GM19240 (cell line): ENCODE results near the gene ELOF1.

Source experiments
- DNase-seq: peaks from one replicate; pipeline ENCODE4 v3.0.0; 2011; ENCODE audit warnings: low spot score; ENCODE audit not compliant: insufficient read length

ELOF1 gene

DNA sequence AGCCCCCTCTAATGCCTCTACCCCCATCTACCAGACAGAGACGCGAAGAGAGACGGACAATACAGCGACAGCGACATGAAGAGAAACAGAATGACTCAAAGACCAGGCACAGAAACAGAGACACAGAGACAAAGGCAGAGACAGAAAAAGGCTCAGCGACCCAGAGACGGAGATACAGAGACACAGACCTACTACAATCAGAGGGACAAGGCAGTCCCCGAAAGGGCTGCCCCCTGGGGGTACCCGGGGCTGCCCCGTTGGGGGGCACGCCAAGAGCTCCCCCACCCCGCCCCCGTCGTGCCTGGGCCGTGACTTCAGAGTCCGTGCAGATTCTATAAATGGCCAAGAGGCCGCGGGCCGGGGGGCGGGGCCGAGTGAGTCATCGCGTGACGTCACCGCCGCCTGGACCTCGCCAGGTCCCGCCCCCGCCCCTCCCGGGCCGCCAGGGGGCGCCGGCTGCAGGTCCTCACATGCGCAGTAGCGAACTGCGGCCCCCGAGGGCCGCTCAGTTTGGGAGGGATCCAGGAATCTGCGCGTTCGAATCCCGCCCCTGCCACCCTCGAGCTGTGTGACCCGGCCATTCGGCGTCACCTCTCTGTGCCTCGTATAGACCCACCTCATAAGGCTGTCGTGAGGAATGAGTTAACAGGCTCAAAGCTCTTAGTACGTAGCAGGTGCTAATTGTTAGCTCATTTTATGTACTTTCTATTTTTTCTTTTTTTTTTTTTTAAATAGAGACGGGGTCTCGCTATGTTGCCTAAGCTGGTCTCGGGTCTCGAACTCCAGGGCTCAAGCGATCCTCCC, 23.0 kb downstream of the ELOF1 start:
- DNase-seq, result peak; percentile 94

DNA sequence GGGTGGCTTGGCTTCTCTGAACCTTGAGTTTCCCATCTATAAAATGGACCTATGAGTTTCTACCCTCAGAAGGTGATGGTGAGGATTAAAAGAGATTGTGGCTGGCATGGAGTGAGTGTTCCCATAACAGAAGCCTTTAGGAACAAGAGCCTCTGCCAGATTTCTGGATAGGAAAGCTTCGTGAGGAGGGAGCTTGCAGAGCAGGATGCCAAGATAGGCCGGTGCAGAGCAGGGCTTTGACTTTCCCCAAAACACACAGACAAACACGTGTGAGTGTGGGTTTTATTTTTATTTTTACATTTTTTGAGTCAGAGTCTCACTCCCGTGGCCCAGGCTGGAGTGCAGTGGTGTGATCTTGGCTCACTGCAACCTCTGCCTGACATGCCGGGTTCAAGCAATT, 24.1 kb downstream of the ELOF1 start:
- DNase-seq, result no peak

DNA sequence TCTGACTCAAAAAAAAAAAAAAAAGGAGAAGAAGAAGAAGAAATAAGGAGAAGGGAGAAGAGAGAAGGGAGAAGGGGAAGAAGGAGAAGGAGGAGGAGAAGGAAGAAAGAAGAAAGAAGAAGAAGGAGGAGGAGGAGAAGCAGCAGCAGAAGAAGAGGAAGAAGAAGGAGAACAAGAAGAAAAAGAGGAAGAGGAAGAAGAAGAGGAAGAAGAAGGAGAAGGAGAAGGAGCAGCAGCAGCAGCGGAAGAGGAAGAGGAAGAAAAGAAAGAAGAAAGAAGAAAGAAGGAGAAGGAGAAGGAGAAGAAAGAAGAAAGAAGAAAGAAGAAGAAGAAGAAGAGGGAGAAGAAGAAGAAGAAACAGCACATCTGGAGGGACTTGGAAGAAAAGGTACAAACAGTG, 24.5 kb downstream of the ELOF1 start:
- DNase-seq, result no peak

GRCh38 chr19:11530432-11530831, 28.6 kb downstream of the ELOF1 start:
- no peak for DNase-seq

DNA sequence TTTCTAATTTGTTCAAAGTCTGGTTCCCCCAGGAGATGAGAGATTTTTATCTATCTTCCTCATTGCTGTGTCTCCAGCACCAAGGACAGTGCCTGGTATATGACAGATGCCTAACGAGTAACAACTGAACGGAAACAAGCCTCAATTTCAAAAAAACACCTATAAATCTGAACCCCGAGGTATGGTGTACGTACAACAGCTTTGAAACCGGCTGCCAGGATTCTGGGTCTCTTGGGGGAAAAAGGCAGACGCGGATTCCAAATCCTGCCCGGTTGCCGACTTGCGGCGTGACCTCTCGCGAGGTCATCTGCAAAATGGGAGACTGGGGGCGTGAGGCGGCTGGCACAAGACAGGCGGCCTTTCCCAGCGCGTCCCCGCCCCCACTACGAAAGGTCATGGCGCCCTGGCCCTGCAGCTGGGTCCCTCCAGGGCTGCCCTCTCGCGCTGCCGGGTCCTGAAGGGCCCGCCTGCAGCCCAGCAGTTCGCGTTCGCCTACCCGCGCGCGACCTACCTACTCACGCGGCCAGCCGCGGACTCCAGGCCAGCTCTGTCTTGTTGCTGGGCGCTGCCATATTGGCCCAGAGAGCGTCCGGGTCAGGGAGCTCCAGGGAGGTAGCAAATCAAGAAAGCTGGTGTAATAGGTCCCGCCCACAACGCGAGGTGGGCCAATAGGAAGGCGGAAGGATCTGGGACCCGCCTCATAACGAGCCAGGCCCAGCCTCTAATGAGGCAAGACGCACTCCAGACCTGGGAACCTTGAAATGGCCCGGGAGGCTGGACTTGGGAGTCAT, 30.3 kb downstream of the ELOF1 start, which contains the start of gene ECSIT:
Gene ECSIT, minus strand, starts transcription at position 584 of the 791 bp plus-strand sequence. CDS start 9,964 bp downstream, outside the sequence.
- peak; percentile 99 for DNase-seq

DNA sequence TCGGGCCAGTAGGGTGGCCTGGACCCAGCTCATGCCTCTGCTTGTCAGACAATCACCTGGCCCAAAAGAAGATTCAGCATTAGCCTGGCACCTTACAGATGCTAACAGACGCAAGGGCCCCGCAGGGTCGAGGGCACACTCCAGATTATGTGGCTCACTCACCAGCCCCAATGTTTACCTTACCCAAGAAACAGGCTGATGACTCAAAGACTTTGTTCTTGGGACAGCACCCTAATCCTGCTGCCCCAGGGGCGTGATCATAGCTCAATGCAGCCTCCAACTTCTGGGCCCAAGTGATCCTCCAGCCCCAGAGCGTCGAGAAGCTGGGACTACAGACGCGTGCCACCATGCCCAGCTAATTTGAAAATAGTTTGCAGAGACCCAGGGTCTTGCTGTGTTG, 39.9 kb downstream of the ELOF1 start:
- no peak for DNase-seq

DNA sequence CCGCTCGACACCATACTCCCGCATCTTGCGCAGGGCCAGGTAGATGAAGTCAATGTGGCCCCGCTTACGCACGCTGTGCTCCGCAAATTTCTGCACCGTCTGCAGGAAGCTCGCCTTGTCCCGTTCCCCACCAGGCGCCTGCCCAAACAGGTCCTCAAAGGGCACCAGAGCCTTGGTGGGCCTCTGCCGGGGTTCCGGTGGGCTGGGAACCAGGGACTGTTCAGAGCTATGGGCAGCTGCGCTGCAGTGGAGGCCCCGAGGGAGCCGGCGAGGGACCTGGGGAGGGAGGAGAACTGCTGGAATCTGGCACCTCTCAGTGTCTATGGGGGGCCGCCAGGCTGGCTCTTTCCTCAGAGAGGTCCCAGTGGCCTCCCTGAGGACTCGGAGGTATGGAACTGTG, 45.1 kb downstream of the ELOF1 start:
- no peak for DNase-seq

DNA sequence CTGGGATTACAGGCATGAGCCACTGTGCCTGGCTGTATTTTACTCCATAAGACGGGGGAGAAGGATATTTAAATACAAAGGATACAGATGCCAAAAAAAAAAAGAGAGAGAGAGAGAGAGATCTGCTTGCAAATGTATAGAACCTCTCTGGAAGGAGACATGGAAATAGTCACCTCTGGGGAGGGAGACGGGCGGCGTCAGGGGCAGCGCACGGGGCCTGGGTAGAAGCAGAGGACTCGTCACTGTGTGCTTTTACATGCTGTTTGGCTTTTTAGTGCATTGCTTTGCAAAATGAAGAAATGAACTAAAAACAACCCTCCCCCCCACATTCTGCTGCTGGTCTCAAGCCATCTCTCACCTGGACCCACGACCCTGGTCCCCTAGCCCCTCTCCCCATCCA, 48.6 kb downstream of the ELOF1 start:
- no peak for DNase-seq

DNA sequence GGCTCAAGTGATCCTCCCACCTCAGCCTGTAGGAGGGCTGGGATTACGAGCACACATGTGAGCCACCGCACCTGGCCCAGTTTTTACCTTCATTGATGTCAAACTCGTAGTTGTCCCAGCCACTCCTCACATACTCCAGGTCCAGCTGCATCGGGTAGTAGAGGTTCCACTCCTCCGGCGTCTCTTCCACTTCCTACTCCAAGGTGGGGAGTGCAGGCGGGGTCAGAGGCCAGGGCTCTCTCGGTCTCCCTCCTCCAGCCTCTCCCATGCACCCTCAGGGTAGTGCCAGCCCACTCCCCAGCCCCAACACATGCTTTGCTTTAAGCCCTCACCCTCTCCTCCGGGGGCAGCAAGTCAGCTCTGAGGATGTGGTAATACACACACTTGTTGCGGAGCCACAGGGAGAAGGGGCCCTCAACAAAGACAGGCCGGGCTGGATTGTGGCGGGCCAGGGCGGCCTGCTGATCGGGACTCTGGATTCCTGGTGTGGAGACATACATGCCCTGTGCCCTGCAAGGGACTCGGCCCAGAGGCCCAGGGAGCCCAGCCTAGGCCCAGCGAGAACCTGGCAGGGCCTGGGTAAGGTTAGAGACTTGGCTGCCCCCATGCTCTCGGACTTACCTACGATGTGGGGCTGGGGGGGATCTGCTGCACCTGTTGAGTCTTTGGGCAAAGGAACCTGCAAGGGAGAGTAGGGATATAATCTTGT, 51.5 kb downstream of the ELOF1 start:
- DNase-seq, result no peak

DNA sequence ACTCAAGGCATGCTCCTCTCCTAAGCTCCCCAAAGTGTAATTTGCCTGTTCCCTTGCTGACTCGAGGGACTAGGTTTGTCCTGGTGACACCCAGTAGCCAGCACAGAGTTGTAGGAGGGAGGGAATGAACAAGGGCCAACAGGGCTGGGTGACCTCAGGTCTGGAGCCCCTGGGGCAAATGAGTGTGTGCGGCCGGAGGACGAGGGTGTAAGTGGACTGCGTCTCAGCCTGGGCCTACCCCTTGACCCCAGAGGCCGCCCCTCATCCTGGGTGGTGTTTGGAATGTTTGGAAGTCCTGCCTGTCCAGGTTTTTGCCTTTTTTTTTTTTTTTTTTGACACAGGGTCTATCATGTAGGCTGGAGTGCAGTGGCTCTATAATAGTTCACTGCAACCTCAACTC, 52.1 kb downstream of the ELOF1 start:
- no peak for DNase-seq

DNA sequence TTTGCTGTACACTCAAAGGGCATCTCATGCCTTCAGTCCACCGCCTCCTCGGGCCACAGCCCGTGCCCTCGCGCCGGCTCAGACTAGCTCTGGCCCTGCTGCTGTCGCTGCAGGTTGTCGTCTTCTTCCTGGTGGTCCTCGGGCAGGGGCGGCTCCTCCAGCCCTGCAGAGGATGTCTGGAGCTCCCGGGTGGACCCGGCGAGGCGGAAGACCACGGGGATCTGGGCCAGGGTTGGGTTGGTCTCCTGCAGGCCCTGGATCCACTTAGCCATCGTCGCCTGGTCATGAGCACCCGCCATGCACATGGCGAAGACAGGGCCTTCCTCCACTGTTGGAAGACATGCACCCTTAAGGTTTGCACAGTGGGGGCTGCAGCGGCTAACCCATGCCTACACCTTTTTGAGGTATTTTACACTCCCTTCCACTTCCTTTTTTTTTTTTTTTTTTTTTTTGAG, 52.9 kb downstream of the ELOF1 start:
- no peak for DNase-seq

DNA sequence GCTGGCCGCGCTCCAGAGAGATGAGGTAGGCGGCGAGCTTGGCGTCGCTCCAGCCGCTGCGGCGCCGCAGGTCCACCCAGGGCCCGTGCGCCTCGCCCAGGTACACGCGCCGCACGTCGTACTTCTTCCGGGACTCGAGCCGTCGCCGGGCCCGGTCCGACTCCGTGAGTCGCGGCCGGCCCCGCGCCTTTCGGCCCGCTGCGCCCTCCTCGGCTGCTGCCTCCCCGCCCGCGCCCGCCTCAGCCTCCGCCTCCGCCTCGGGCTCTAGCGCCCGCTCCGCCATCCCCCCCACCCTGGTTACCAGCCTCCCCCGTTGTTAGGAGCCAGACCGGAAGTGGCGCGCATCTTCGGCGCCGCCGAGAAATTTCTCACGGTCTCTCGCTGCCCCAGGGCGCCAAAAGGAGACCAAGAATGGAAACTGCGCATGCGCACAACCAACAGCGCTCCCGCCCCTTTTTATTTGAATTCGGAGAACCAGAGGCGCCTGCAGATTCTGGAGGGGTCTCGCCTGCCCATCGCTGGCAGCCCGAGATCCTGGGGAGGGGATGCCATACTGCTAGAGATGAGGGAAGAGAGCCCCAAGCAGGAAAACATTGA, 53.4 kb downstream of the ELOF1 start, which contains the start of gene ZNF653:
Gene ZNF653, minus strand, starts transcription at position 336 of the 597 bp plus-strand sequence. Its CDS starts 53 bp downstream, at position 283.
- DNase-seq, result peak; percentile 94

DNA sequence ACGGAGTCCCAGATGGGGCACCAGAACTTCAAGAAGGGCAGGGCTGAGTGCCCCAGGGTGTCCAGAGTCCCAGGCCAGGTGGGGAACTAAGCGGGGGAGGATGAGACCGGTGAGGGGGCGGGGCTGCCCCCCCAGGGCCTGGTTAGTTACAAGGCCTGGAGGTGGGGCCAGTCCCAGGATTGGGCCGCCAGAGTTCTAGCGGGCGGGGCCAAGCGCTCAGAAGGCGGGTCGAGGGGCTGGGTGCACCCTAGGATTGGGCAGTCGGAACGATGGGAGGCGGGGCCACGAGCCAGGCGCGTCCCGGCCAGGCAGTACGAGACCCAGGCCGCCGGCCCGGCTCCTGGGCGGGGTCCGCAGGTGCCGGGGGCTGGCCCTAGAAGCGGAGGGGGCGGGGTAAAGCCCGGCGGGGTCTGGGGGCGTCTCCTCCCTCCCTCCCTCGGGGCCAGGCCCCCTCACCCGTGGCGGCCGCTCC, 54.0 kb downstream of the ELOF1 start:
- peak; percentile 98 for DNase-seq

DNA sequence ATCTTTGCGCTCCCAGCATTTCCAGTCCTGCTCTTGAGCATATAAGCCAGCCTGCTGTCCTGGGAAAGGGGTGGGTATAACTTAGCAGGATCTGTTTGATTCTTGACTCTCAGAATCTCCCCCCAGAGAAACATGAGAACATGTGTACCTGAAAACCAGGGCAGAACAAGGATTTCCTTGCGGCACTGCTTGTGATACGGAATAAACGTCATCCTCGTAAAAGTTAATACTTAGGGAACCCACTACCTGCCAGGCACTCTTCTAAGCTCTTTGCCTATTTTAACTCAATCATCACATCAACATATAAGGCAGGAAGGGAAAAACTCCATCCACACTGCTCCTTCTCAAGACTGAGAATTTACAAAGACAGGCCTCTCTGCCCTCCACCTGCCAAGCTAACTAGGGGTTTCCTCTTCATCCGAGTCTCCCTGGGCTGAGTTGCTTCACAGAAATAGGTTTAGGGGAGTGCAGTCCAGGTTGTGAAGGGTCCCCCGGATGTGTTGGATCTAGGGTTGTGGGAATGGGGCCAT, 54.5 kb downstream of the ELOF1 start:
- DNase-seq, result no peak
